B cell (primary cell): ENCODE data around the gene ARHGAP22. TPM values are rescaled to one million over a fixed set of nuclear protein-coding genes. Genes with fewer than 3 reads are reported as not detected.

Experiments
- ATAC-seq: fragments of 200-7000 bp; cut with Tn5 transposase; one replicate; pipeline ENCODE4 v1.10.0; 2021; ENCODE audit warnings: low read depth, mild to moderate bottlenecking, moderate number of reproducible peaks, moderate library complexity
- CTCF ChIA-PET: fragments of 350-600 bp; sonication (Branson Sonifier 250); formaldehyde crosslinking; loops from one replicate; lab custom pipeline; 2021; ENCODE audit warnings: antibody characterized with exemption, inconsistent platforms; lab: Charles Lee
- POLR2A ChIA-PET: fragments of 350-600 bp; sonication (Branson Sonifier 250); formaldehyde crosslinking; loops from one replicate; lab custom pipeline; 2021; ENCODE audit warnings: antibody characterized with exemption; lab: Charles Lee
- DNase-seq: peaks from one replicate; pipeline ENCODE4 v3.0.0; 2013
- H2AFZ ChIP-seq: 2 replicates; pipeline ENCODE4 v1.6.1; 2012; ENCODE audit warnings: mild to moderate bottlenecking, low read depth, low read length; ENCODE audit not compliant: insufficient read depth, poor library complexity, severe bottlenecking
- H3K27ac ChIP-seq, 2 donors: 1 replicate in 1 of 2; 2 replicates in 1 of 2; pipeline ENCODE4 v1.5.1; 2012 to 2013; ENCODE audit warnings: low read length in 2 of 2, mild to moderate bottlenecking in 2 of 2, moderate library complexity in 1 of 2
- H3K27me3 ChIP-seq, 4 experiments: fragments of 200-600 bp in 1 of 4; sonication (generic) in 1 of 4; replicated peaks in 1 of 4; 1 replicate in 2 of 4; 2 replicates in 2 of 4; pipeline versions ENCODE4 v1.6.1 to v1.7.0; 2013 to 2016; ENCODE audit warnings: low read length in 3 of 4, mild to moderate bottlenecking in 2 of 4, mixed read lengths in 1 of 4, moderate library complexity in 1 of 4; ENCODE audit not compliant: insufficient read depth in 4 of 4, control insufficient read depth in 3 of 4; ENCODE audit errors: control extremely low read depth in 1 of 4
- H3K36me3 ChIP-seq, 2 experiments: replicated peaks in 1 of 2; 1 replicate in 1 of 2; 2 replicates in 1 of 2; pipeline versions ENCODE4 v1.6.1 to v1.7.1; 2013; ENCODE audit warnings: low read length in 1 of 2; ENCODE audit not compliant: insufficient read depth in 2 of 2, control insufficient read depth in 1 of 2; ENCODE audit errors: control extremely low read depth in 1 of 2, extremely low read depth in 1 of 2
- H3K4me1 ChIP-seq, 2 donors: fragments of 200-600 bp in 1 of 2; sonication (generic) in 1 of 2; 1 replicate in 1 of 2; 2 replicates in 1 of 2; pipeline versions ENCODE4 v1.5.1 to v1.6.1; 2013 to 2017; ENCODE audit warnings: low read length in 2 of 2; ENCODE audit not compliant: control insufficient read depth in 2 of 2, insufficient read depth in 2 of 2
- H3K4me2 ChIP-seq: replicated peaks from 2 replicates; pipeline ENCODE3; 2012; ENCODE audit warnings: mild to moderate bottlenecking, low read depth, low read length; ENCODE audit not compliant: poor library complexity, severe bottlenecking
- H3K4me3 ChIP-seq, 5 experiments: fragments of 200-600 bp in 1 of 5; sonication (generic) in 1 of 5; 1 replicate in 3 of 5; 2 replicates in 2 of 5; pipeline versions ENCODE4 v1.5.1 to v1.7.0; 2011 to 2016; ENCODE audit warnings: low read length in 4 of 5, mild to moderate bottlenecking in 4 of 5, low read depth in 2 of 5, control low read depth in 1 of 5, moderate library complexity in 1 of 5; ENCODE audit not compliant: insufficient read depth in 1 of 5; ENCODE audit errors: control extremely low read depth in 1 of 5, extremely low read depth in 1 of 5
- H3K79me2 ChIP-seq: fragments of 200-600 bp; sonication (generic); one replicate; pipeline ENCODE4 v1.6.0; 2016; ENCODE audit warnings: low read length; ENCODE audit not compliant: control insufficient read depth, insufficient read depth
- H3K9ac ChIP-seq: fragments of 200-600 bp; sonication (generic); 2 replicates; pipeline ENCODE4 v1.6.1; 2017; ENCODE audit warnings: mild to moderate bottlenecking, low read length, moderate library complexity
- H3K9me3 ChIP-seq, 3 donors: one replicate each; pipeline versions ENCODE4 v1.6.1 to v1.7.1; 2013; ENCODE audit warnings: low read length in 2 of 3; ENCODE audit not compliant: control insufficient read depth in 2 of 3, insufficient read depth in 1 of 3; ENCODE audit errors: control extremely low read depth in 1 of 3
- H4K20me1 ChIP-seq: 2 replicates; pipeline ENCODE4 v1.6.0; 2012; ENCODE audit warnings: mild to moderate bottlenecking, low read length; ENCODE audit not compliant: insufficient read depth, control insufficient read depth, poor library complexity, severe bottlenecking
- H3K27ac Mint-ChIP-seq: one replicate; pipeline ENCODE4 v1.8.0; 2021; ENCODE audit warnings: mixed read lengths
- H3K27me3 Mint-ChIP-seq: one replicate; pipeline ENCODE4 v1.8.0; 2021; ENCODE audit warnings: mixed read lengths
- H3K4me1 Mint-ChIP-seq: one replicate; pipeline ENCODE4 v1.8.0; 2021; ENCODE audit warnings: mixed read lengths
- H3K4me3 Mint-ChIP-seq: one replicate; pipeline ENCODE4 v1.8.0; 2021; ENCODE audit warnings: mixed read lengths
- H3K9me3 Mint-ChIP-seq: one replicate; pipeline ENCODE4 v1.8.0; 2022; ENCODE audit warnings: mixed read lengths; ENCODE audit not compliant: insufficient read depth
- EZH2 ChIP-seq: IDR thresholded peaks from 2 replicates; pipeline ENCODE4 v1.6.1; 2012; ENCODE audit warnings: borderline replicate concordance, low read depth, mild to moderate bottlenecking, moderate library complexity, low read length; ENCODE audit not compliant: insufficient read depth, poor library complexity, severe bottlenecking
- WGBS: methylation state at CpG from one replicate; pipeline ENCODE4 v1.1.5; 2013; ENCODE audit warnings: missing lambda C conversion rate; ENCODE audit not compliant: insufficient coverage; 5-methylcytosine and 5-hydroxymethylcytosine counted together
- intact Hi-C: fragments of 100-400 bp; cut with micrococcal nuclease; formaldehyde crosslinking; loops from one replicate; pipeline ENCODE4 v1.10.0; 2022
- polyA minus RNA-seq: library from RNA; depleted of rRNA, polyadenylated mRNA; stranded (reverse); fragments of >200 nt; gene quantifications from 2 replicates; pipeline ENCODE4 v1.2.3, GENCODE V29; 2012
- polyA plus RNA-seq: library from polyadenylated mRNA; depleted of rRNA; stranded (reverse); fragments of >200 nt; gene quantifications from 2 replicates; pipeline ENCODE4 v1.2.3, GENCODE V29; 2012
- total RNA-seq, 2 donors: library from RNA; stranded (reverse); fragments of 120-200 nt in 1 of 2; gene quantifications; 1 replicate in 1 of 2; 2 replicates in 1 of 2; pipeline versions ENCODE4 v1.2.3 to v1.2.4, GENCODE V29; 2013 to 2022
- TF ChIP-seq, protein P1 (sequence below): fragments of 200-600 bp; IDR thresholded peaks from one replicate; pipeline ENCODE4 v1.8.0; 2022; ENCODE audit warnings: antibody characterized with exemption, mild to moderate bottlenecking

The ARHGAP22 gene
- 2.0 and 4.5 TPM in 2 replicates for total RNA-seq
- 6.5 TPM for total RNA-seq (2013)
- polyA plus RNA-seq = 1.9 and 5.2 TPM in 2 replicates
- 4.5 and 6.9 TPM in 2 replicates for polyA minus RNA-seq

DNA sequence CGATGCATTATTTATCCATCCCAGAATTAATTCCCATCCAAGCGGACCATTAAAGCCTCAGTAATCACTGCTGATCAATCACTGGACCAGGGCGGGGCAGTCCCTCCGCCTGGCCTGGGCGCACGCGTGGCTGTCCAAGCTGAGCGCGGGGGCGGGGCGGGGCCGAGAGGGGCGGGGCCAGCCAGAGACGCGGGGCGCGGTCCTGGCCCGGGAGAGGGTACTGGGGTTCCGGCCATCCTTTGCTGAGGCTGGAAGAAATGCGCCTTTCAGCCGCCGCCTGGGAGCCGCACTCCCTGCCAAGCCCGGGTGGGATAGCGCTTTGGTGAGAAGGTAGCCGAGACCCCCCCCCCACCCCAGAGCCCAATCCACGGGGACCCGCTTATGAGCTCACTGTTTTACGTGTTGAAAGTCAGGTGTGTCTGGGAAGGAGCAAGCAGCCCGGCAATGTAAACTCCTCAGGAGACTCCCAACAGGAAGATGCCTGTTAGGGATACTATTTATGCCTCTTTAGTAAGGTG is at the start of gene ARHGAP22:
Gene ARHGAP22, minus strand, starts transcription at position 83 of the 518 bp plus-strand sequence. CDS start 277 bp downstream, outside the sequence.
- peak; percentile 49 for DNase-seq
- Mint-ChIP-seq H3K27ac (peak within 1 kb of the TSS; percentile 20), H3K27me3 (peaks cover 8% of the 10 kb centered on the region), H3K4me3 (peak within 1 kb of the TSS; percentile 90), H3K9me3 (no peaks in the 10 kb centered on the region), H3K4me1 (peaks cover 29% of the 10 kb centered on the region)
- Histone ChIP-seq H3K27me3 (peaks cover 0 to 16% (median 3%) of the 10 kb centered on the region in 4 experiments), H2AFZ (peak within 1 kb of the TSS; percentile 70), H3K27ac (no peak within 1 kb of the TSS), H3K79me2 (peaks cover 9% of the 10 kb centered on the region), H3K9ac (peak within 1 kb of the TSS; percentile 54), H3K4me2 (peak within 1 kb of the TSS; percentile 77), H3K4me1 (peaks cover 23 to 27% of the 10 kb centered on the region in 2 donors), H3K4me3 (peak within 1 kb of the TSS in 4 of 5 experiments; percentile 55 to 73 (median 66)), H3K36me3 (no peaks in the 10 kb centered on the region), H3K9me3 (no peaks in the 10 kb centered on the region), H4K20me1 (no peaks in the 10 kb centered on the region)
- TF ChIP-seq, protein P1, sequence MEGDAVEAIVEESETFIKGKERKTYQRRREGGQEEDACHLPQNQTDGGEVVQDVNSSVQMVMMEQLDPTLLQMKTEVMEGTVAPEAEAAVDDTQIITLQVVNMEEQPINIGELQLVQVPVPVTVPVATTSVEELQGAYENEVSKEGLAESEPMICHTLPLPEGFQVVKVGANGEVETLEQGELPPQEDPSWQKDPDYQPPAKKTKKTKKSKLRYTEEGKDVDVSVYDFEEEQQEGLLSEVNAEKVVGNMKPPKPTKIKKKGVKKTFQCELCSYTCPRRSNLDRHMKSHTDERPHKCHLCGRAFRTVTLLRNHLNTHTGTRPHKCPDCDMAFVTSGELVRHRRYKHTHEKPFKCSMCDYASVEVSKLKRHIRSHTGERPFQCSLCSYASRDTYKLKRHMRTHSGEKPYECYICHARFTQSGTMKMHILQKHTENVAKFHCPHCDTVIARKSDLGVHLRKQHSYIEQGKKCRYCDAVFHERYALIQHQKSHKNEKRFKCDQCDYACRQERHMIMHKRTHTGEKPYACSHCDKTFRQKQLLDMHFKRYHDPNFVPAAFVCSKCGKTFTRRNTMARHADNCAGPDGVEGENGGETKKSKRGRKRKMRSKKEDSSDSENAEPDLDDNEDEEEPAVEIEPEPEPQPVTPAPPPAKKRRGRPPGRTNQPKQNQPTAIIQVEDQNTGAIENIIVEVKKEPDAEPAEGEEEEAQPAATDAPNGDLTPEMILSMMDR = no peak
- no peak for TF ChIP-seq EZH2
- ATAC-seq = peak; percentile 77
- CTCF ChIA-PET = interaction anchor here (1.0 to 19.7 kb wide), 11 partner anchors 10 to 241 kb away, joined by 3 to 407 read pairs (median 10); no protein-coding TSS in a partner anchor
- POLR2A ChIA-PET = interaction anchor here (0.7 to 1.1 kb wide), 3 partner anchors 28 to 51 kb away, joined by 3 read pairs; no protein-coding TSS in a partner anchor
- WGBS = 3% methylated on average over 20 of the region's 30 CpGs
- intact Hi-C loops = loop anchor here (1.0 kb wide), 1 partner anchor 28 kb away; no protein-coding TSS in a partner anchor
